ENCODE results near the gene ZYX.
"Not testable (repeated sequence)": the region's sequence is repeated elsewhere in the genome, so short reads cannot be mapped to it uniquely, and the experiment has no call there.

Gene ZYX

DNA sequence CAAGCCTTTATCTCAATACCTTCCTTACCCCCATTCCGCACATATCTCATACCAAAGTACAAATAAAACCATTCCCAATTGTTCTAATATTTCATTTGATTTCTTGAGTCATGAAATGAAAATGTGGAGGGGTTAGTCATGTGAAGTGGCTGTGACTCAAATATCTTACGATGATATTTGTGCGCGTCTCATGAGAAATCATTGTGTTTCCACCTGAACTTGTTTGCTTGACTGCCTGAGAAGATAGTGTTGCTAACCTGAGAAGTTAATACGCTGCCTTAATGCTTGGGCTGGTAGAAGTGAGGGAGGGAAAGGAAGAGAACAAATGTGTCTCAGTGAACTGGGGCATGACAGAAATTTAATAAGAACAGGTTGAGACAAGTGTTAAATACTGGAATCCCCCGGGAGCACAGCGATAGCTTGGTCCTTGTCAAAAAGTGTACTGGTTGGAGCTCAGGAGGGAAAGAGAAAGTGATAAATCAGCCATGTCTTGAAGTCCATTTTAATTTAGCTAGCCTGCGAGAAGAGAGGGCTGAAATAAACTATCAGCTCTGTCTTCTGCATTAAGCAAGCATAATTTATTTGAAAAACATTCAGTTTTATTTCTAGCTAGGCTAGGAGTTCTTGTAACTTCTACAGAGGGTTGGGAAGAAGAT is 34.7 kb downstream of the ZYX start:
- CTCF ChIA-PET: interaction anchor here (0.9 to 4.7 kb wide), 35 partner anchors 9 to 407 kb away, joined by 3 to 79 read pairs (median 4); partner anchors contain the start of genes EPHA1 and GSTK1
- TF ChIP-seq, protein P1, sequence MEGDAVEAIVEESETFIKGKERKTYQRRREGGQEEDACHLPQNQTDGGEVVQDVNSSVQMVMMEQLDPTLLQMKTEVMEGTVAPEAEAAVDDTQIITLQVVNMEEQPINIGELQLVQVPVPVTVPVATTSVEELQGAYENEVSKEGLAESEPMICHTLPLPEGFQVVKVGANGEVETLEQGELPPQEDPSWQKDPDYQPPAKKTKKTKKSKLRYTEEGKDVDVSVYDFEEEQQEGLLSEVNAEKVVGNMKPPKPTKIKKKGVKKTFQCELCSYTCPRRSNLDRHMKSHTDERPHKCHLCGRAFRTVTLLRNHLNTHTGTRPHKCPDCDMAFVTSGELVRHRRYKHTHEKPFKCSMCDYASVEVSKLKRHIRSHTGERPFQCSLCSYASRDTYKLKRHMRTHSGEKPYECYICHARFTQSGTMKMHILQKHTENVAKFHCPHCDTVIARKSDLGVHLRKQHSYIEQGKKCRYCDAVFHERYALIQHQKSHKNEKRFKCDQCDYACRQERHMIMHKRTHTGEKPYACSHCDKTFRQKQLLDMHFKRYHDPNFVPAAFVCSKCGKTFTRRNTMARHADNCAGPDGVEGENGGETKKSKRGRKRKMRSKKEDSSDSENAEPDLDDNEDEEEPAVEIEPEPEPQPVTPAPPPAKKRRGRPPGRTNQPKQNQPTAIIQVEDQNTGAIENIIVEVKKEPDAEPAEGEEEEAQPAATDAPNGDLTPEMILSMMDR (IDR thresholded peaks at IDR 0.05; ENCODE audit: insufficient read depth, low read length, missing control alignments): no peak
- H3K4me3 ChIP-seq (ENCODE audit: low read depth, low read length): no peak overlapping the region
- POLR2A ChIA-PET: no interaction called here
- DNase-seq (ENCODE audit: low read depth, low spot score): no peak

GRCh38 chr7:143416565-143417149 is 35.5 kb downstream of the ZYX start:
- ChIA-PET POLR2A (no interaction called here), CTCF (interaction anchor here (0.6 to 4.7 kb wide), 45 partner anchors 8 to 414 kb away, joined by 3 to 79 read pairs (median 4); partner anchors contain the start of genes EPHA1 and GSTK1)
- TF ChIP-seq, protein P1 (IDR thresholded peaks at IDR 0.05; ENCODE audit: insufficient read depth, low read length, missing control alignments): peak; percentile 48
- no peak for DNase-seq (ENCODE audit: low read depth, low spot score)
- no peak overlapping the region for H3K4me3 ChIP-seq (ENCODE audit: low read depth, low read length)

- ChIA-PET CTCF (interaction anchor here (0.7 to 4.7 kb wide), 25 partner anchors 8 to 415 kb away, joined by 3 to 79 read pairs (median 7); partner anchors contain the start of gene EPHA1), POLR2A (no interaction called here)
- no peak for DNase-seq (ENCODE audit: low read depth, low spot score)
- H3K4me3 ChIP-seq (ENCODE audit: low read depth, low read length): no peak overlapping the region
- TF ChIP-seq, protein P1 (IDR thresholded peaks at IDR 0.05; ENCODE audit: insufficient read depth, low read length, missing control alignments): no peak
Measured at GRCh38 chr7:143417734-143418383, 36.7 kb downstream of the ZYX start.

- TF ChIP-seq, protein P1 (IDR thresholded peaks at IDR 0.05; ENCODE audit: insufficient read depth, low read length, missing control alignments): no peak
- POLR2A ChIA-PET: no interaction called here
- CTCF ChIA-PET: interaction anchor here (1.0 to 4.3 kb wide), 5 partner anchors 9 to 179 kb away, joined by 3 to 22 read pairs (median 4); no protein-coding TSS in a partner anchor
- no peak overlapping the region for H3K4me3 ChIP-seq (ENCODE audit: low read depth, low read length)
- DNase-seq (ENCODE audit: low read depth, low spot score): no peak
Measured at GRCh38 chr7:143418681-143419458, 37.7 kb downstream of the ZYX start.

DNA sequence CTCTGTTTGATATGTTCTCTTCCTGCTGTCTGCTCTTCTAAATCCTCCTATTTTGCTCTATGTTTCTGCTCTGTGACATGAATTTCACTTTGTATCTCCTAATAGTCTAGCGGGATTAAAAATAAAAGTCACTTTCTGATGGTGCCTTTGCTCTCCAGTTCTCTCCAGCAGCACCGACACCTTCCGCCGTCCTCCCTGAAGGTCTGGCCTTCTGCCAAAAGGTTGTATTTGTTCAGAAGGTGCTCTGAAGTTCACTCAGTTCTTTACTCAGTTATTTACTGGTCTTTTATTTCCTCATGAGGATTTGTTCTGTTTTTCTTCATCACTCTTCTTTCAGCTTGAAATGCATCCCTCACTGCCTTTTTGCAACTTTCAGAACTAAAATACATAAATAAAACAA is 38.7 kb downstream of the ZYX start:
- no peak for DNase-seq (ENCODE audit: low read depth, low spot score)
- TF ChIP-seq, protein P1 (IDR thresholded peaks at IDR 0.05; ENCODE audit: insufficient read depth, low read length, missing control alignments): no peak
- H3K4me3 ChIP-seq (ENCODE audit: low read depth, low read length): no peak overlapping the region
- ChIA-PET POLR2A (no interaction called here), CTCF (interaction anchor here (0.8 to 0.9 kb wide), 3 partner anchors 38 to 179 kb away, joined by 3 read pairs; no protein-coding TSS in a partner anchor)

- CTCF ChIA-PET: interaction anchor here (0.8 to 0.9 kb wide), 3 partner anchors 37 to 80 kb away, joined by 3 read pairs; no protein-coding TSS in a partner anchor
- H3K4me3 ChIP-seq (ENCODE audit: low read depth, low read length); POLR2A ChIA-PET; DNase-seq (ENCODE audit: low read depth, low spot score): not testable (repeated sequence)
Measured at GRCh38 chr7:143420624-143421023, 39.5 kb downstream of the ZYX start.

All from AG04449 (cell line).